Measurements from ENCODE around the gene PRRT3. TPM values are rescaled to one million over a fixed set of nuclear protein-coding genes. Genes with fewer than 3 reads are reported as not detected.

Gene PRRT3
- total and polyA plus RNA-seq, 9 of the 15 experiments (the other 6 are each of a cell fraction or from before 2014, with no cell fraction given) = 0.06 to 1.9 (median 1.2) TPM

DNA sequence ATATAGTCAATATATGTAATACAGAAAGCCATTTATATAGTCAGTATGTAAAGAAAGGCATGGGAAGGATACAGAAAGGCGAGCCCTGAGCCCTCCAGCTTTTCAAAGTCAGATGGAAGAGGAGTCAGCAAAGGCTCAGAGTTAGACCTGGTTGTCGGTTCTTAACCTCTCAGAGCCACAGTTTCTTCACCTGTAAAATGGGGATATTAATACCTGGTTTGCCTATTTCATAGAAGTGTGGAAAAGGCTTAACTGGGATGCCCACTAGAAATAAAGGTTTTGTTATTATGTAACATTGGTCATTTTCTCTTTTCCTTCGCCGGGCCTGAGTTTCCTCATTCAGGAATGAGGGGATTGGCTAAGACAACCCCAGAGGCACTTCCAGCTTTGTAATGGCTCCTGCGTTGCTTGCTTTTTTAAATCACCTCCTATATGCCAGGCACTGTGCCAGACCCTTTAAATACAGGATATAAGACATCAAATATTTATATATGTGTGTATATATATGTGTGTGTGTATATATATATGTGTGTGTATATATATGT is 16.2 kb downstream of the PRRT3 start:
- Histone ChIP-seq H3K36me3 (ENCODE audit: control insufficient read depth, insufficient read depth, low read length) (peaks cover 33% of the 10 kb centered on the region), H3K9me1 (ENCODE audit: control insufficient read depth, insufficient read depth, low read length) (no peaks in the 10 kb centered on the region), H4K20me1 (replicated peaks; ENCODE audit: control insufficient read depth, insufficient read depth, low read length) (no peaks in the 10 kb centered on the region), H2AFZ (ENCODE audit: low read depth, low read length) (no peak overlapping the region), H3K27me3 (ENCODE audit: control insufficient read depth in 2 of 2, insufficient read depth in 2 of 2, low read length in 2 of 2) (no peaks in the 10 kb centered on the region), H3K9ac (ENCODE audit: insufficient read depth in 1 of 2, low read depth in 2 of 2, low read length in 2 of 2) (no peak overlapping the region; a peak in 1 of 4 replicates), H3K27ac (ENCODE audit: extremely low read depth, low read depth, low read length) (no peak overlapping the region), H3K4me3 (no peak overlapping the region), H3K9me3 (replicated peaks; ENCODE audit: control insufficient read depth, insufficient read depth, low read depth, low read length) (0 out of 2 replicates have a peak, but pooled peaks cover 3% of the 10 kb centered on the region), H3K4me2 (ENCODE audit: insufficient read depth, low read length) (no peak overlapping the region), H3K79me2 (ENCODE audit: control insufficient read depth, insufficient read depth, low read length) (peaks cover 20% of the 10 kb centered on the region), H3K4me1 (replicated peaks in 1 of 2; ENCODE audit: control insufficient read depth in 2 of 2, insufficient read depth in 2 of 2, low read length in 2 of 2) (peaks cover 11 to 42% of the 10 kb centered on the region in 2 experiments; a peak in 4 of 5 replicates)
- ATAC-seq (no peak), FAIRE-seq (no peak), DNase-seq (ENCODE audit: extremely low read depth in 1 of 4, low spot score in 3 of 4) (no peak)
- TF ChIP-seq CREB1 (IDR thresholded peaks at IDR 0.05) (no peak), CREB1 (CRISPR knock-in tag; IDR thresholded peaks at IDR 0.05) (no peak), RBM25 (IDR thresholded peaks at IDR 0.05; ENCODE audit: low read depth, low read length, severe bottlenecking) (peak; percentile 82), BCOR (IDR thresholded peaks at IDR 0.05) (peak; percentile 58)
- TF ChIP-seq, protein P1, sequence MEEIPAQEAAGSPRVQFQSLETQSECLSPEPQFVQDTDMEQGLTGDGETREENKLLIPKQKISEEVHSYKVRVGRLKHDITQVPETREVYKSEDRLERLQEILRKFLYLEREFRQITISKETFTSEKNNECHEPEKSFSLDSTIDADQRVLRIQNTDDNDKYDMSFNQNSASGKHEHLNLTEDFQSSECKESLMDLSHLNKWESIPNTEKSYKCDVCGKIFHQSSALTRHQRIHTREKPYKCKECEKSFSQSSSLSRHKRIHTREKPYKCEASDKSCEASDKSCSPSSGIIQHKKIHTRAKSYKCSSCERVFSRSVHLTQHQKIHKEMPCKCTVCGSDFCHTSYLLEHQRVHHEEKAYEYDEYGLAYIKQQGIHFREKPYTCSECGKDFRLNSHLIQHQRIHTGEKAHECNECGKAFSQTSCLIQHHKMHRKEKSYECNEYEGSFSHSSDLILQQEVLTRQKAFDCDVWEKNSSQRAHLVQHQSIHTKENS (CRISPR knock-in tag; IDR thresholded peaks at IDR 0.05) = no peak
- ChIA-PET POLR2A (interaction anchor here (0.6 to 3.4 kb wide), 6 partner anchors 8 to 41 kb away, joined by 3 to 15 read pairs (median 4); no protein-coding TSS in a partner anchor), CTCF (ENCODE audit: low intra/inter-chr PET ratio) (no interaction called here)
- intact Hi-C loops (cut with micrococcal nuclease) (loop anchor here (10.0 kb wide), 1 partner anchor 289 kb away; no protein-coding TSS in a partner anchor), in situ Hi-C loops (cut with MboI) (no loop called here)
- no TSS peak for BruUV-seq (replicated peaks)
- WGBS (ENCODE audit: insufficient coverage, low coverage, missing lambda C conversion rate) = 89% methylated on average over 5 of the region's 5 CpGs

All from K562 (cell line).